ENCODE data around the gene CAMK1G.

The CAMK1G gene

GRCh38 chr1:209565759-209566678, 17.5 kb upstream of the CAMK1G start:
- DNase-seq: peak; percentile 95

GRCh38 chr1:209567698-209568175, 15.8 kb upstream of the CAMK1G start:
- no peak for DNase-seq

GRCh38 chr1:209569455-209570207, 13.9 kb upstream of the CAMK1G start:
- peak; percentile 87 for DNase-seq

GRCh38 chr1:209570743-209571142, 12.8 kb upstream of the CAMK1G start:
- DNase-seq: no peak

GRCh38 chr1:209576392-209577197, 6.9 kb upstream of the CAMK1G start:
- peak; percentile 78 for DNase-seq

GRCh38 chr1:209577346-209577745, 6.2 kb upstream of the CAMK1G start:
- DNase-seq: no peak

GRCh38 chr1:209580577-209580976, 2.9 kb upstream of the CAMK1G start:
- no peak for DNase-seq

GRCh38 chr1:209584231-209584672, 738 bp downstream of the CAMK1G start:
- DNase-seq: no peak

GRCh38 chr1:209585197-209585596, 1.7 kb downstream of the CAMK1G start:
- DNase-seq: no peak

GRCh38 chr1:209585672-209586071, 2.2 kb downstream of the CAMK1G start:
- peak; percentile 27 for DNase-seq

GRCh38 chr1:209586221-209586740, 2.8 kb downstream of the CAMK1G start:
- DNase-seq: no peak

GRCh38 chr1:209587789-209588188, 4.3 kb downstream of the CAMK1G start:
- DNase-seq: no peak

GRCh38 chr1:209589440-209589839, 5.9 kb downstream of the CAMK1G start:
- DNase-seq: no peak

GRCh38 chr1:209589863-209590262, 6.3 kb downstream of the CAMK1G start:
- DNase-seq: no peak

- DNase-seq: peak; percentile 26
Measured at GRCh38 chr1:209590405-209590804, 6.9 kb downstream of the CAMK1G start.

- DNase-seq: peak; percentile 7
Measured at GRCh38 chr1:209593747-209594146, 10.2 kb downstream of the CAMK1G start.

- DNase-seq: no peak
Measured at GRCh38 chr1:209594440-209594839, 10.9 kb downstream of the CAMK1G start.

GRCh38 chr1:209595028-209595427, 11.5 kb downstream of the CAMK1G start:
- no peak for DNase-seq

- no peak for DNase-seq
Measured at GRCh38 chr1:209595599-209596285, 12.2 kb downstream of the CAMK1G start.

- no peak for DNase-seq
Measured at GRCh38 chr1:209597499-209597898, 14.0 kb downstream of the CAMK1G start.

GRCh38 chr1:209598227-209598626, 14.7 kb downstream of the CAMK1G start:
- DNase-seq: no peak

- no peak for DNase-seq
Measured at GRCh38 chr1:209600541-209600940, 17.0 kb downstream of the CAMK1G start.
